HCEC 1CT (cell line): ENCODE results near the gene SAMD9L.
A peak's percentile ranks its signal among the peaks of the same experiment; 100 is the strongest.

Experiments
- DNase-seq: peaks from one replicate; pipeline ENCODE4 v3.0.0-alpha.2; 2017

SAMD9L gene

DNA sequence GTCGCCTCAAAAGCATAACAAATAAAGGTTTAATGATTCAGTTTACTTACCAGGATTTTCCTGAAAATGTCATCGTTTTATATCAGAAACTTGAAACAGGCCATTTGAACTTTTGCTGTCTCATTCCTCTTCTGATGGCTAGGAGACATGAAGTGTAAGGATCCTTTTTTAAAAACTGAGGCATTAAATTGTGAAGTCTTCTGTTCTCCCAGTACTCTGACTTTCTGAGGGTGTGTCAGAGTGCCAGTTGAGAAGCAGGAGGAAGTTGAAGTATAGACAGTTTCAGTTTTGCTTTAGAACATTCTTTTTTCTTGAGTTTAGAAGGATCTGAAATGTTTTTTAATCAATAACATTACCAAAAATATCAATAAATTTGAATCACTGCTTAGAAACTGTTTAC lies at the start of gene SAMD9L:
Gene SAMD9L, minus strand, starts transcription at position 242 of the 400 bp plus-strand sequence. CDS start 12,414 bp downstream, outside the sequence.
- DNase-seq: no peak

DNA sequence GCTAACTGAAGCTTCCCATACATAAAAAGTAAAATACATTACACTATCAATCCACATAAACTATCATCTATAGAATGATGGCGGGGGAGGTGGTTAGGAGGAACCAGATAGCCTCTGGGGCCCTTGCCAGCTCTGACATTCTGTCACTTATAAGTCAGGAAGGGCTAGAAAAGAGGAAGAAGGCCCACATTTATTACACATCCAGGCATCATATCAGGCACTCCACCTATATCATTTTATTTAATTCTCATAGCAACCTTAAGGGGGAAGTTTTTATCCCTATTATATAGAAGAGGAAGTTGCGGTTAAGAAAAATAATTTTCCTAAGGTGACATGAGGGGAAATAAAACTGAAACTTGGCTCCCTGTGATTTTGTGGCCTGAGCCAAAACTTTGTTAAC lies 48.2 kb upstream of the SAMD9L start:
- no peak for DNase-seq

DNA sequence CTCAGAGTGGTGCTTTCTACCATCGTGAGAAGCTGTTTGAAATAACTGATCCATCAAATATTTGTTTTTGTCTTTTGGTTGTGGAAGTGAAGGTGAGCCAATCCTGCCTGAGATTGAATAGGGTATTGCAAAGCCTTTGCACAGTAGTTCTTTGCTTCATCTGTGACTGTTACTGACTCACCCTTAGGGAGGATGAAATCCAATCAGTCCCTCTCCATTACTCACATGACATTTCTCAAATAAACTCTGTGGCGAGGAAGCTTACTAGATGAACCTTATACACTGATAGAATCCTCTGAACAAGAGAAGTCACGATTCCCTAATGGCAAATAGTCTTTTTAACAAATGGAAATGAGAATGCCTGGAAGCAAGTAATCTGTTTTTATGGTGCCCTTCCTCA lies 46.2 kb upstream of the SAMD9L start:
- peak; percentile 86 for DNase-seq

DNA sequence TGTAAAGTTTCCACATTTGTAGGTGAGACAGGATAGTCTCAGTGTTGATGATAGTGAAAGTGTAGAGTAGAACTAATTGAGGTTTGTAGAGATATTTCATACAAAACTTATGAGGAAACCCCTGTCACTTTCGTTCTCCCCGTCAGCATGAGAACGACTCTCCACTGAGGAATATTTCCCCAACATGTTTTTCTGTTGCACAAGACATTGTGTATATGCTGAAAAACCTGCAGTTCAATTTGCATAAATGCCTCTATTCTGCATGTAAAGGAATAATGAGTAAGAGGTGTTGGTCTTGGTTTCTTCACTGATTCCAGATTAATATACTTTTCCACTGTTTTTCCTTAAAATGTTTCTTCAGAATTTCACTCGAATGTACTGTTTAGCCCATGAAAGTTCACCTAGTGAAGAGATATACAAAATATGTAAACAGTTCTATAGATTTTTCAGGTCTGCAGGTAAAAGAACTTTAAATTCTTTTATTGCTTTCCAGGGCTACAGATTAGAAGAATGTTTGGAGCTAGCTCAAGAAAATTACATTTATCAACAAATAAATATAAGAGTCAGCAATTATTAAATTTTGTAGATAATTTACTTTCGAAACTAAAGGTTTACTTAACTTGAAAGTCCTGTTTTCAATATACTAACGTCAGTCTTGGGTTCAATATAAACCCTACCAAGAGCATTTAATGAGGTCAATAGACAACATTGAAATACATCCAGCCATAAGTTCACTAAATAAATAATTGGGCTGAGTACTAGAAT lies 40.9 kb upstream of the SAMD9L start:
- no peak for DNase-seq

DNA sequence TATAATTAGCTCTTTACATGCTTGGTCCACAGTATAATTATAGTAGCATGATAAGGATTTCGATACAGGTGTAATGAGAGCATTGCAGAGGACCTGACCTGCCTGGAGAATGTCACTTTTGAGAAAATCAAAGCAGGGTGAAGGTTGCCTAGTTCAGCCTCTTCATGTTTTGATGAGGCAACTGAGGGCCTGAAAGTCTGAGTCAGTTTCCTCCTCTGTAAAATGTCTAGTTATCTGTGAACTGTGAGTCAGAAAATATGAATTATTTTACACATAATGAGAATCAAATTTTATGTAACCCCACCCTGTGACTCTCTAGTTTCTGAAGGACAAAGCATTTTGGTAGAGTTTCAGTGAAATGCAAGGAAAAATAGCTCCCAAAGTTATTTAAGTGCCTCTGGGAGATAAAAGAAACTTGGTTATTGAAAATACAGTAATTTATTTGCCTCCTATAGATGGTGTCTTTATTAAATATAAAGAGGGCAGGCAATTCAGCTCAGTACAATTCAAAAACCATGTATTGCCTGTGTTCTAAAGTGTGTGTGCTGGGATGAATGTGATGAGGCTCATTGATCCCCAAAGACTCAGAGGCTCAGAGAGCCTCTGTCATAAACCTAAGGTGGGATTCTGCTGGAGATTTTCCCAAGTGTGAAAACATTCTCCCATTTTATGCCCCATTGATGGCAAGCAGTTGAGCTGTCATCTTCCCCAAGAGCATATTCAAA lies 37.3 kb upstream of the SAMD9L start:
- peak; percentile 58 for DNase-seq

DNA sequence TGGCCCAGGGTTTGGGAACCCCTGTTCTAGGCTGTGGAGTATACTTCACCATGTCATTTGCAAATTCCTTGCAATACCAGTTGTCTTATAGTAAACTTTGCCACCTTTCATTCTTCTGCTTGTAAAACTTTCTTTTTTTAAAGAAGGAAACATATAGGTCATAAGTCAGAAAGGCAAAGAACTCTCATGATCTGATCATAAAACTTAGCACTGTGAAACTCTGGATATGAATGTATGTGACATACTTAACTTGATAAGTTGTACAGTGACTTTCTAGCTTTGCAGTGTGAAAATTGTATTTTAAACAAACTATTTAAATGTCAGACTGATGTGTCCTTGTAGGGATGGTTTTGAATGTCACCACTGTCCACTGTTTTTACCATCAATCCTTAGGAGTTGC lies 31.0 kb upstream of the SAMD9L start:
- no peak for DNase-seq

DNA sequence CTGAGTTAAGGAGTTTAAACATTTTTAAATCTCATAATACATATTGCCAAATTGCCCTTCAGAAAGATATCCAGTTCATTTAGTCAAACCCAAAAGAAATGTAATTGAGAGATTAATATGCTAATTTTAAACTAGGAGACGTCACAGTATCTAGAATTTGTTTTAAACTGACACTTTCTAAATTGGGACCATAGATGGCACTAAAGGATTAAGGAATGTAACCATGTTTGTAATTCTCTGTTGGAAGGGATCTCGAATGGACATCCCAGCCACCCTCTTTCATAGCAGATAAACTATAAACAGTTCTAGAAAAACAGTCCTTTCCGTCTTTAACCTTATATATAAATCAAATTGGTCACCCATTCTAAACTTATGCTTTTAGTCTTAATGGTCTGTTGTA lies 30.0 kb upstream of the SAMD9L start:
- peak; percentile 37 for DNase-seq

DNA sequence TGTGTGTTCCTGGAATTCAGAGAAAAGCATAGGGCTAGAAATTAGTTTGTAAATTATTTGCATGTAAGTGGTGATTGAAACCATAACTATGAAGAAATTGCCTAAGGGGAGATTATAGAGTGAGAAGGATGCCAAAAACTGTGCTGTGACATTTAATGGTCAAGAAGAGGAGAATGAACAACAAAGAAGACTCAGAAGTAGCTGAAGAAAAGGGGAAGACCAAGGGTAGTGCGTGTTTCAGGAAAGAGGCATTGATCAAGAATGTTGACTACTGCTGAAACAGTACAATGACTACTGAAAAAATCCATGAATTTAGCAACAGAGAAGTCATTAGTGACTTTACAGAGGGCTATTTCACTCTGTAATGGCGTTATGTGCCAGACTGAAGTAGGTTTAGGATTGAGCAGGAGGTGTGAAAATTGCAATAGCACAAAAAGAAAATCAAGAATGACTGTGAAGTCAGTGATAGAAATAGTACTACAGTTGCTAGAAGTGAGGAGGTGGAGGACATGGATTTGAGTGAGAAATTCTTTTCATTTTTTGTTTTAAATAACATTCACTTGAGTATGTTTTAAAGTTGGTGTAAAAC lies 28.9 kb upstream of the SAMD9L start:
- DNase-seq: no peak

DNA sequence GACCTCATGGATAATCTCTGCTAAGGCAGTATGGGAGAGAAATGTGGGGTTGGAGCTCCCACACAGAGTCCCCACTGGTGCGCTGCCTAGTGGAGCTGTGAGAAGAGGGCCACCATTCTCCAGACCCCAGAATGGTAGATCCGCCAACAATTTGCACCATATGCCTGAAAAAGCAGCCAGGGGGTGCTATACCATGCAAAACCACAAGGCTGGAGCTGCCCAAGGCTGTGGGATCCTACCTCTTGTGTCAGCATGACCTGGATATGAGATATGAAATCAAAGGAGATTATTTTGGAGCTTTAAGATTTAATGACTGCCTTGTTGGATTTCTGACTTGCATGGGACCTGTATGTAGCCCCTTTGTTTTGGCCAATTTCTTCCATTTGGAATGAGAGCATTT lies 27.0 kb upstream of the SAMD9L start:
- no peak for DNase-seq

DNA sequence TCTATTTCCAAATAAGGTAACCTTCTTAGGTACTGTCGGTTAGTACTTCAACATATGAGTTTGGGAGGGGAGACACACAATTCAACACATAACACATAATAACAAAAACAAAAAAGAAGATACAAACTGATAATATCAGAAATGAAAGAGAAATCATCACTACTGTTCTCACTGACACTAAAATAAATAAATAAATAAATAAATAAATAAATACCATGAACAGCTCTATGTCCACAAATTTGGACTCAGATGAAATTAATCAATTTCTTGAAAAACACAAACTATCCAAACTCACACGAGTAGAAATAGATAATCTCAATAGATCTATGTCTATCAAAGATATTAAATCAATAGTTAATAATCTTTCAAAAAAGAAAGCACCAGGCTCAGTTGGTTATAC lies 24.5 kb upstream of the SAMD9L start:
- DNase-seq: no peak

DNA sequence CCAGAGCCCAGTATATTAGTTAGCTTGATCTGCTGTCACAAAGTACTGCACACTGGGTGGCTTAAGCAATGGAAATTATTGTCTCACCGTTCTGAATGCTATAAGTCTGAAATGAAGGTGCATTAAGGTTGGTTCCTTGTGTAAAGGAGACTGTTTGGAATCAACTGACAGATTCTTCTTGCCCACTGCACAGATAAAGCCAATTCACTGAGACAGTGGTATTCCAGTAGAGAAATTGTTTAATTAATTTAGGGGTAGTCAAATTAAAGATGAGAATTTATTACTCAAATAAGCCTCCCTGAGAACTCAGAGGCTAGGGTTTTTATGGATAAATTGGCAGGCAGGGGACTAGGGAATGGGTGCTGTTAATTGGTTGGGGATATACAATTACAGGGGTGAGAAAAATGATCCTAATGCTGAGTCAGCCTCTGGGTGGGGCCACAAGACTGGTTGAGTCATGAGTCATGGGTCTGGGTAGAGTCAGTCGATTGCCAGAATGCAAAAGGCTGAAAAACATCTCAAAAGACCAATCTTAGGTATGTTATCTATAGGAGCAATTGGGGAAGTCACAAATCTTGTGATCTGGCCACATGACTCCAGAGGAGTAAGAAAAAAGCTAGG lies 23.5 kb upstream of the SAMD9L start:
- DNase-seq: no peak

DNA sequence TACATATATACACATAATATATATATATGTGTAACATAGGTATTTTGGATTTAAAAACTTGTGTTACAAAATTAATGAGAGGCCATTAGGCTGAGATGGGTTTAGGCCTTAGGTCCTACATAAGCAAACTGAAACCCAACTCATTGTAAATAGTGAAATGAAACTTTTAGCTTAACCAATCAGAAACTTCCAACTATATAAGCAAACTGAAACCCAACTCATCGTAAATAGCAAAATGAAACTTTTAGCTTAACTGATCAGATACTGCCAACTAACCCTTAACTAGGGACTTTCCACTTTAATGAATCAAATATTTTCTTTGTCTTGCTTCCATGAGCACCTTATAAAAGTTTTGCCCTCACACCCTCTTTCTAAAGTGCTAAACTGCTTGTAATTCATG lies 17.3 kb upstream of the SAMD9L start:
- peak; percentile 36 for DNase-seq

DNA sequence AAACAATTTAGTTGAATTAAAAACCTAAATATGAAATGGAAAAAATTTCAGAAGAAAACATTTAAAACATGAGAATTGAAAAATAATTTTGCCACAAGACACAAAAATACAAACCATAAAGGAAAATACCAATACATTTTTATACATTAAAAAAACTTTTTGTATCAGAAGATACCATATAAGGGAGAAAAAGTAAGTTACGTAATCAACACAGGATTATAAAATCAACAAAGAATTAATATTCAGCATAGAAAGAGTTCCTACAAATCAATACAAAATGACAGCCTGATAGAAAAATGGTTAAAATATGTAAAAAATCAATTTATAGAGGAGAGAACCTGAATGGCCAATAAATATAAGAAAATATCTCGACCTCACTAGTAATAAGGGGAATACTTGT lies 16.6 kb upstream of the SAMD9L start:
- no peak for DNase-seq

DNA sequence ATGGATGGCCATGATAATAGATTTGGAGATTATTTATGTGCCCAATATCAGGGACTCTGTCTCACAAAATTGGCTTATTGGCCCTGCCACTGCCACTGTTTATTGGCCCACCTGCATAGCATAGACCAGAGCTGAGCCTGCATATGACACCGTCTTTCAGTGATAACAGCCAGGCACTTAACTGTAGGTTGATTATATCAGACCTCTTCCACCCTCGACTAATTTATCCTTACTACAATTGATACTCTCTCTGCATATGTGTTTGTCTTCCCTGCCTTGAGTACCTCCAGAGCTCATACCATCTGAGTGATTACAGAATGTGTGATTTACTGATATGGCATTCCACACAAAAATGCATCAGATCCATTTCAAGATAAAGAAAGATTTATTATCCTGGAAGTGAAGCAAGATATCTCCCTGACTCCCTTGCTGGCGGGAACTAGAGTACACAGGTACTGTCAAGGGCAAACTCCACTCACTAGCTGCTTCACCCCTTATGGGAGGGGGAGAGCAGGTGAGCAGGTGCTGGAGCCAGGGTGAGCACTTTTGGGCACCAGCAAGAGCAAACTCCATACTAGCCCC lies 13.1 kb upstream of the SAMD9L start:
- no peak for DNase-seq

DNA sequence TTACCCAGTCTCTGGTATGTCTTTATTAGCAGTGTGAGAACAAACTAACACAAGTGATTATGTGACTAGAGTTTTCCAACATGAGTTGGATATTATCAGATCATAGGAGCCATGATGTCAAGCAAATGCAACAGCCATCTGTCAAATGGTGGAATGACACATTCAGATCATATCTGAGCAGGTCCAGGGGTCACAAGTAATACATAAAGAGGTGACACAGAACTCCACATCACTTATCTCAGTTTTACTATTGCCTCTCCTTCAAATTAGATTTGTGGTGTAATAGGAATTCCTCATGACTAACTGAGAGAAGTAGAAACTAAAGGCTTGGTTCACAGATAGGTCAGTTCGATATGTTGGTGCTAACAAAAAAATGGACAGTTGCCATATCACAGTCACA lies 12.2 kb upstream of the SAMD9L start:
- no peak for DNase-seq

DNA sequence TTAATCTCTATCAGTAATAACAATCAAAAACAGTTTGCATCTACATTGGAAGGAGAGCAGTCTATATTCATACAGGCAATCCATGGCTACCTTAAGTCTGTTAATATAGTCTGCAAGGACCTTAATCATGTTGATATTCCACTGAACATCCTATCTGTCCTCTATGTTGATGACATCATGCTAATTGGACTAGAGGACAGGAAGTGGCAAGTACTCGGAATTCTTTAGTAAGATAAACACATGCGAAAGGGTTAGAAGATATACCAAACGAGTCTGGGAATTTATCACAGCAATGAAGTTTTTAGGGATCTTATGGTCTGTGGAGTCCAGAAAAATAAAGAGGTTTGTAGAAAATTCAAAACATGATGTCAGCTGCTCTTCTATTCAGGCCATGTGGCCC lies 11.3 kb upstream of the SAMD9L start:
- peak; percentile 19 for DNase-seq

DNA sequence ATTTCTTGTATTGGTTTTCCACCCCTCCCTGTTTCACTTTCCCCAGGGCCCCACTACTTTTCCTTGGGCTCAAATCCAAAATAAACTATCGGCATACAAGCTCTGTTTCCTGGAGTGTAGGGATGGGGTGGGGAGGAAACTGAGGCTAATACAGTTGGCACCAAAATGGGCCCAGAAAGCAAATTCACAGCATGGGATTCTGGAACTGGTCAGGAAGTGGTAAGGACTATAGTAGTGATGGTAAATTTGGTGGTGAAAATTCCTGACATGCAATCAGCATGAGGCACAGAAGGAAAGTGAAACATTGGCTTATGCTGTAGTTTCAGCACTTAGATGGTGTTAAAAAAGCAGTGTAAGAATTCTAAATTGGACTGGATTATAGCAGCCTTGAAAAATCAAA lies 8.7 kb upstream of the SAMD9L start:
- peak; percentile 25 for DNase-seq

DNA sequence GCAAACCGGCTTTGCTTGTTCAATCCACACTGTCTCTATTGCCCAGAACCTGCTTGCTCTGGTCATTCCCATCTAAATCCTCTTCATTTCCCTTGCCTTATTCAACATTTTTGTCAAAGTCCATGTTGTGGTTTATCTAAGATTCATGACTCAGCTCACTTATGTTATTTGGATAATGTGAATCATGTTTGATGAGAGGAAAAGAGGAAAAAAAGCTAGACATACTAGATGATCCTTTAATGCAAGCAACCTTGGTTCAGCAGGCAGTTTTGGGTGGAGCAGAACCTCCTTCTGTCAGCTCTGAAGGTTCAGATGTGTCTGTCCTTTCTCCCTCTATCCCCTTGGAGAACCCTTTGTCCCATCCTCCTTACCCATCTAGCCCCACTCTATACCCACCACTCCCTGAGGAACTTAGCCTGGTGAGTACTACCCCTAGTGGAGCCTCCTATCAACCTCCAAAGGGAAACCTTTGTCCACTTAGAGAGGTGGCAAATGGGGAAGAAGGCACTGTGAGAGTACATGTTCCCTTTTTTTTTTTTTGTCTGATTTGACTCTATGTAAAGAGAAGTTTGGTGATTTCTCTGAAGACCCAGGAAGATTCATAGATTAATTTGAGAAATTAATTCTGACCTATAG lies 2.1 kb upstream of the SAMD9L start:
- DNase-seq: peak; percentile 77

DNA sequence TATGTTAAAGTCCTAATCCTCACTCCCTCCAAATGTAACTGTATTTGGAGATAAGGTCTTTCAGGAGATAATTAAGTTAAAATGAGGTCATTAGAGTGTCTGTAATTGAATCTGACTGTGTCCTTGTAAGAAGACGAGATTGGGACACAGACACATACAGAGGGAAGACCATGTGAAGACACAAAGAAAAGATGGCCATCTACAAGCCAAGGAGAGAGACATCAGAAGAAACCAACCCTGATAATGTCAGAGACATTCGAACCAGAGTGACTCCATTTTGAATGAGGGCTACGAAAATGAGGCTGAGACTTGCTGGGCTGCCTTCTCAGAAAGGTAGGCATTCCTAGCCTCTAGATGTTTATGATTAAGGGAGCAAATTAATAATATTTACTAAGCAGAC lies 542 bp upstream of the SAMD9L start:
- DNase-seq: no peak

DNA sequence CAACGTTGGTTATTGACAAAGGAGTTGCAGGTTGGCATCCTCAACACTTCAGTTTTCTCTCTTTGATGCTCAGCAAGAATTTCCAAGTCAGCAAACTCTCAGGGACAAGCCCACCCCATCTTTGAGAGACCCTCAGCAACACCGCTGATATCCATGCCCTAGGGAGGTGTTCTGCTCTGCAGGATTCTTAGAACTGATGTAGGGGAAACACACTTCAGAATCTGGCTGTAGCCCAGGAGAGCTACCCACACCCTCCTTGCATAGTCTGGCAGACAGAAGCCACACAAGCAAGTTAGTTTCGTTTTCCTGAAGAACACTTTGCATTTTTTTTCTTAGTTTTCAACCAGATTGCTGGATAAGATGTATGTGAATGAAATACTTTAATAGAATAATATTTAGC lies 822 bp downstream of the SAMD9L start:
- peak; percentile 57 for DNase-seq

DNA sequence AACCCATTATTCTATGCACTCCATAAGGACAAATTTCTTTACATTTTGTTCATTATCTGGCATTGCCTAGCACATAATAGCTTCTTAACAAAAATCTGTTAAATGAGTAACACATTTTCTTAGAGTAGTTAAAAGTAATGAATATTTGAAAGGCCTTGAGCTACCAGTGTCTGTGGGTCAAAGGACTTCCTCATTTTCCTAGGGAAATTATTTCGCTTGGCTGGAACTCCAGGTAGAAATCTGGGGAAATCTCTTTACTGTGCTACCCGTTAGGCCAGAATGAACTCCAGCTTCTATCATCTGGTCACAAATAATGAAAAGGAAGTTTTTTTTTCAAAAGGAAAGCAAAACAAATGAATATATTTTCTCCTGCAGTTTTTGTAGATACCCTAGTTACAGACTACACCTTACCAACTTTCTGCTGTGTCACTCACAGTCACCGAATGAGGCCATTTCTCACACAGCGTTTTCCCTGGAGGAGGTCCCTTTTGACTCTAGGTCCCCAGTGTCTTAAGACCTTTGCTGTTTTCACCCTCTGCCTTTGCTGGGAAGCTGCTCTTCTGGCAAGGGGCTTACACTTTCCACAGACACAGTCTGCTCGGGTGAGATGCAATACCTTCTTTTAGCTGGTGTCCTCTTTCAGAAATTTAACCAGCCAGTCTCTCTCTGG lies 1.6 kb downstream of the SAMD9L start:
- DNase-seq: no peak

DNA sequence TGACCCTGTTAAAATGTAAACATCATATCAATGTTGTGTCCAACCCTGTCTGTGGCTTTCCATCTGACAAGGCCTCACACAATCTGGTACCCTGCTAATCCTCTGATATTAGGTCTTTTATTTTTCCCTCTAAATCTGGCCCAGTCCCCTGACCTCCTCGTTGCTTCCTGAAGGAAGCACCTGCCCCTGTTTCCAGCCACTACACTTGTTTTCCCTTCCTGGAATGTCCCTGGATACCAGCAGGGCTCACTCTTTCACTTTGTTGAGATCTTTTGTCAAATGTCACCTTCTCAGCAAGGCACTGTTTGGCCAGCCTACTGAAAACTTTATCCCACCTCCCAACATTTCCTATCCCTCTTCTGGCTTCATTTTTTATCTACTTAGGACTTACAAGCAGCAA lies 2.1 kb downstream of the SAMD9L start:
- DNase-seq: no peak
